Adipose tissue (tissue), 3 donors: ENCODE measurements around the gene DPM3. TPM values are rescaled to one million over a fixed set of nuclear protein-coding genes. Genes with fewer than 3 reads are reported as not detected.

Experiments used
- polyA plus RNA-seq, 3 donors: library from polyadenylated mRNA; stranded (reverse); fragments of 200-250 nt; gene quantifications; one replicate each; pipeline ENCODE4 v1.2.3, GENCODE V29; 2013
- donor health status: healthy with polysubstance abuse.
- donor health status: Bipolar disorder and iron deficiency.
- donor health status: healthy.

DPM3 gene
- polyA plus RNA-seq, 3 donors, result 177 to 203 (median 201) TPM

Other genes starting within 250 kb of the DPM3 start
- 10 to 100 TPM; 30.1 to 49.0 (median 37.7) TPM for gene PMVK, start 203.8 kb downstream of the DPM3 start, polyA plus RNA-seq
- 10 to 100 TPM; 35.1 to 53.5 (median 38.6) TPM for gene PBXIP1, start 184.4 kb downstream of the DPM3 start, polyA plus RNA-seq
- 10 to 100 TPM in 2 of 3 donors, 1 to 10 TPM in 1; 9.1 to 13.9 (median 13.4) TPM for gene PYGO2, start 178.7 kb downstream of the DPM3 start, polyA plus RNA-seq
- gene SHC1, start 169.8 kb downstream of the DPM3 start, polyA plus RNA-seq, result 100 to 1,000 TPM in 2 of 3 donors, 10 to 100 TPM in 1; 49.1 to 197 (median 110) TPM
- 10 to 100 TPM; 23.6 to 88.9 (median 76.3) TPM for gene CKS1B, start 165.8 kb downstream of the DPM3 start, polyA plus RNA-seq
- gene FLAD1, start 157.2 kb downstream of the DPM3 start, polyA plus RNA-seq, result 10 to 100 TPM; 15.3 to 37.9 (median 21.7) TPM
- gene LENEP, start 146.9 kb downstream of the DPM3 start, polyA plus RNA-seq, result not detected
- 10 to 100 TPM; 30.4 to 55.4 (median 35.7) TPM for gene ZBTB7B, start 137.7 kb downstream of the DPM3 start, polyA plus RNA-seq
- gene DCST2, start 106.8 kb downstream of the DPM3 start, polyA plus RNA-seq, result under 1 TPM; 0.48 to 0.86 (median 0.67) TPM
- gene DCST1, start 106.7 kb downstream of the DPM3 start, polyA plus RNA-seq, result not detected
- 100 to 1,000 TPM in 2 of 3 donors, 10 to 100 TPM in 1; 47.1 to 217 (median 169) TPM for gene ADAM15, start 89.2 kb downstream of the DPM3 start, polyA plus RNA-seq
- gene EFNA4, start 76.8 kb downstream of the DPM3 start, polyA plus RNA-seq, result 1 to 10 TPM; 1.7 to 7.1 (median 4.6) TPM
- 1 to 10 TPM in 1 of 3 donors, under 1 TPM in 2; 0.56 to 1.3 (median 0.67) TPM for gene EFNA3, start 61.7 kb downstream of the DPM3 start, polyA plus RNA-seq
- 10 to 100 TPM; 30.3 to 56.9 (median 32.9) TPM for gene EFNA1, start 12.7 kb downstream of the DPM3 start, polyA plus RNA-seq
- 10 to 100 TPM; 33.4 to 39.4 (median 36.7) TPM for gene SLC50A1, start 4.7 kb downstream of the DPM3 start, polyA plus RNA-seq
- gene KRTCAP2, start 32.8 kb upstream of the DPM3 start, polyA plus RNA-seq, result 100 to 1,000 TPM; 176 to 267 (median 201) TPM
- gene TRIM46, start 33.3 kb upstream of the DPM3 start, polyA plus RNA-seq, result under 1 TPM; 0.16 to 0.45 (median 0.33) TPM
- 10 to 100 TPM; 12.0 to 31.5 (median 13.7) TPM for gene THBS3, start 67.4 kb upstream of the DPM3 start, polyA plus RNA-seq
- gene MTX1, start 68.2 kb upstream of the DPM3 start, polyA plus RNA-seq, result 10 to 100 TPM; 32.4 to 67.6 (median 47.1) TPM
- 10 to 100 TPM in 2 of 3 donors, 1 to 10 TPM in 1; 7.6 to 15.5 (median 14.2) TPM for gene ENTREP3, start 115.0 kb upstream of the DPM3 start, polyA plus RNA-seq
- gene SCAMP3, start 121.8 kb upstream of the DPM3 start, polyA plus RNA-seq, result 10 to 100 TPM; 29.9 to 76.7 (median 53.8) TPM
- gene CLK2, start 133.0 kb upstream of the DPM3 start, polyA plus RNA-seq, result 10 to 100 TPM; 25.1 to 37.9 (median 30.1) TPM
- gene HCN3, start 136.9 kb upstream of the DPM3 start, polyA plus RNA-seq, result 1 to 10 TPM; 1.0 to 1.6 (median 1.3) TPM
- under 1 TPM in 1 of 3 donors, not detected in 2; 0.02 TPM for gene PKLR, start 160.9 kb upstream of the DPM3 start, polyA plus RNA-seq
- 100 to 1,000 TPM in 1 of 3 donors, 10 to 100 TPM in 2; 79.0 to 123 (median 98.9) TPM for gene FDPS, start 168.3 kb upstream of the DPM3 start, polyA plus RNA-seq
- 10 to 100 TPM; 15.4 to 30.0 (median 17.6) TPM for gene RUSC1, start 180.4 kb upstream of the DPM3 start, polyA plus RNA-seq